HL-60 (cell line): ENCODE measurements around the gene IGFLR1.

Source experiments
- DNase-seq, 2 experiments: peaks; one replicate each; pipeline ENCODE4 v3.0.0-alpha.2; 2010 to 2020; ENCODE audit warnings: low read depth in 1 of 2, low spot score in 1 of 2
- H3K27ac ChIP-seq: fragments of 250-450 bp; sonication (Bioruptor Pico); replicated peaks from 2 replicates; pipeline ENCODE4 v1.5.1; 2020; ENCODE audit warnings: mild to moderate bottlenecking, moderate library complexity
- H3K27me3 ChIP-seq: fragments of 250-450 bp; sonication (Bioruptor Pico); 2 replicates; pipeline ENCODE4 v1.5.1; 2021; ENCODE audit warnings: mild to moderate bottlenecking, moderate library complexity; ENCODE audit not compliant: insufficient read depth, poor library complexity, severe bottlenecking
- H3K4me3 ChIP-seq: replicated peaks from 2 replicates; pipeline ENCODE4 v1.5.1; 2011; ENCODE audit warnings: mild to moderate bottlenecking, control low read depth, low read length; ENCODE audit not compliant: insufficient read depth
- CTCF ChIP-seq: IDR thresholded peaks from one replicate; pipeline ENCODE4 v1.5.1; 2011; ENCODE audit warnings: low read length, control low read depth, inconsistent platforms; ENCODE audit not compliant: insufficient read depth
- GABPA ChIP-seq: IDR thresholded peaks from 2 replicates; pipeline ENCODE4 v1.6.1; 2012; ENCODE audit warnings: low read depth
- POLR2AphosphoS5 ChIP-seq: IDR thresholded peaks from 2 replicates; pipeline ENCODE4 v1.6.1; 2012; ENCODE audit warnings: low read depth
- REST ChIP-seq: IDR thresholded peaks from 2 replicates; pipeline ENCODE4 v1.6.1; 2012; ENCODE audit warnings: low read depth; ENCODE audit not compliant: insufficient replicate concordance
- SPI1 ChIP-seq: IDR thresholded peaks from 2 replicates; pipeline ENCODE4 v1.6.1; 2012; ENCODE audit warnings: low read depth, mild to moderate bottlenecking, borderline replicate concordance

IGFLR1 gene

GRCh38 chr19:35756377-35757230, 14.4 kb upstream of the IGFLR1 start, which contains the start of gene HSPB6:
Gene HSPB6, minus strand, starts transcription at chr19:35757029. Its CDS starts 21 bp downstream, at chr19:35757008.
- no peak for DNase-seq

GRCh38 chr19:35755550-35756376, 13.5 kb upstream of the IGFLR1 start:
- H3K27ac ChIP-seq, result no peak overlapping the region
- no peak for DNase-seq
- no peak overlapping the region for H3K4me3 ChIP-seq
- H3K27me3 ChIP-seq, result no peaks in the 10 kb centered on the region
- TF ChIP-seq POLR2AphosphoS5 (no peak), CTCF (no peak), SPI1 (no peak), GABPA (no peak), REST (no peak)

More at GRCh38 chr19:35756377-35757230, 14.4 kb upstream of the IGFLR1 start, which contains the start of gene HSPB6:
- Histone ChIP-seq H3K27me3 (no peaks in the 10 kb centered on the region), H3K27ac (peak within 1 kb of the TSS; percentile 96), H3K4me3 (peak within 1 kb of the TSS; percentile 48)
- no peak for TF ChIP-seq REST
- no peak for TF ChIP-seq POLR2AphosphoS5
- no peak for TF ChIP-seq GABPA
- TF ChIP-seq SPI1, result no peak
- TF ChIP-seq CTCF, result no peak

DNA sequence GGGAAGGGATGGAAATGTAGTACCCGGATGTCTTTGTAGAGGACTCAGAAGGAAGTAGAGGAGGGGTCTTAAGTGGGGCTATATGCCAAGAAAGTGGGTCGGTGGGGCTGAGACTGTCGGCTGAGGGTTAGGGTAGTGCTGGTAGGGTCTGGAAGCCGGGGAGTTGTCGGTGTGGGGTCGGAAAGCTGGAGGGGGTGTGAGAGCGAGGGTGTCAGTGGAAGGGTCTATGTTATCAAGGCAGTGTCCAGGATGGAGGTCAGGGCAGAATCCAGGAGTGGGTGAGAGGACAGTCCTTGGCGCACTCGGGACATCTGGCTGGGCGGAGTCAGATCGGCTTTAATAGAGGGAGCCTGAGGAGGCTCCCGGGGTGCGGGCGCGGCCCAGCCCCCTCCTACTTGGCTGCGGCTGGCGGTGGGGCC, 12.9 kb upstream of the IGFLR1 start:
- Histone ChIP-seq H3K27ac (no peak overlapping the region), H3K27me3 (no peaks in the 10 kb centered on the region), H3K4me3 (no peak overlapping the region)
- no peak for TF ChIP-seq POLR2AphosphoS5
- no peak for TF ChIP-seq CTCF
- no peak for TF ChIP-seq REST
- no peak for TF ChIP-seq SPI1
- no peak for TF ChIP-seq GABPA
- DNase-seq, result no peak
